ENCODE results near the gene PSME1. TPM values are rescaled to one million over a fixed set of nuclear protein-coding genes. Genes with fewer than 3 reads are reported as not detected.

PSME1 gene
- total and polyA plus RNA-seq, 2 of the 13 experiments (the other 11 are each of a cell fraction or from before 2014, with no cell fraction given): 159 to 608 TPM

DNA sequence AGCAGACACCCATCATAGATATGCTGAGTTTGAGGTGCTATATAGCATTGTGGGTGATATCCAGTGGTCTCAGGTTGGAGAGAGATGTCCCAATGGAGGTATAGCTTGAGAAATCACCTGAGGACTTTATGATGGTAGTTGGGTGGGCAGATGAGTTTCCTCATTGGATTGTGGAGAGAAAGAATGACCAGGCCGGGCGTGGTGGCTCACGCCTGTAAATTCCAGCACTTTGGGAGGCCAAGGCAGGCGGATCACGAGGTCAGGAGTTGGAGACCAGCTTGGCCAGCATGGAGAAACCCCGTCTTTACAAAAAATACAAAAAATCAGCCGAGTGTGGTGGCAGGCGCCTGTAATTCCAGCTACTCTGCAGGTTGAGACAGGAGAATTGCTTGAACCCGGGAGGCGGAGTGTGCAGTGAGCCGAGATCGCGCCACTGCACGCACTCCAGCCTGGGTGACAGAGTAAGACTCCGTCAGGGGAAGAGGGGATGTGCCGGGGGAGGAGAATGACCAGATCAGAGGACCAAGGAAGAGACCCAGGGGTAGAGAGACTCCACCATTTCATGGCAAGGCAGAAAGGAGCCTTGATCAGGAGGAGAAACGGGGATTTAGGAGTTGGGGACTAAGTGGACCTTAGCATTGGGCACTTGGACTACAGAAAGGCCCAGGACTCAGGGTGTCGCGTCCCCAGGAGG, 42.6 kb upstream of the PSME1 start (continued):
- TF ChIP-seq, protein P1, sequence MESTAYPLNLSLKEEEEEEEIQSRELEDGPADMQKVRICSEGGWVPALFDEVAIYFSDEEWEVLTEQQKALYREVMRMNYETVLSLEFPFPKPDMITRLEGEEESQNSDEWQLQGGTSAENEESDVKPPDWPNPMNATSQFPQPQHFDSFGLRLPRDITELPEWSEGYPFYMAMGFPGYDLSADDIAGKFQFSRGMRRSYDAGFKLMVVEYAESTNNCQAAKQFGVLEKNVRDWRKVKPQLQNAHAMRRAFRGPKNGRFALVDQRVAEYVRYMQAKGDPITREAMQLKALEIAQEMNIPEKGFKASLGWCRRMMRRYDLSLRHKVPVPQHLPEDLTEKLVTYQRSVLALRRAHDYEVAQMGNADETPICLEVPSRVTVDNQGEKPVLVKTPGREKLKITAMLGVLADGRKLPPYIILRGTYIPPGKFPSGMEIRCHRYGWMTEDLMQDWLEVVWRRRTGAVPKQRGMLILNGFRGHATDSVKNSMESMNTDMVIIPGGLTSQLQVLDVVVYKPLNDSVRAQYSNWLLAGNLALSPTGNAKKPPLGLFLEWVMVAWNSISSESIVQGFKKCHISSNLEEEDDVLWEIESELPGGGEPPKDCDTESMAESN (CRISPR knock-in tag; conservative IDR thresholded peaks at IDR 0.05): no peak

DNA sequence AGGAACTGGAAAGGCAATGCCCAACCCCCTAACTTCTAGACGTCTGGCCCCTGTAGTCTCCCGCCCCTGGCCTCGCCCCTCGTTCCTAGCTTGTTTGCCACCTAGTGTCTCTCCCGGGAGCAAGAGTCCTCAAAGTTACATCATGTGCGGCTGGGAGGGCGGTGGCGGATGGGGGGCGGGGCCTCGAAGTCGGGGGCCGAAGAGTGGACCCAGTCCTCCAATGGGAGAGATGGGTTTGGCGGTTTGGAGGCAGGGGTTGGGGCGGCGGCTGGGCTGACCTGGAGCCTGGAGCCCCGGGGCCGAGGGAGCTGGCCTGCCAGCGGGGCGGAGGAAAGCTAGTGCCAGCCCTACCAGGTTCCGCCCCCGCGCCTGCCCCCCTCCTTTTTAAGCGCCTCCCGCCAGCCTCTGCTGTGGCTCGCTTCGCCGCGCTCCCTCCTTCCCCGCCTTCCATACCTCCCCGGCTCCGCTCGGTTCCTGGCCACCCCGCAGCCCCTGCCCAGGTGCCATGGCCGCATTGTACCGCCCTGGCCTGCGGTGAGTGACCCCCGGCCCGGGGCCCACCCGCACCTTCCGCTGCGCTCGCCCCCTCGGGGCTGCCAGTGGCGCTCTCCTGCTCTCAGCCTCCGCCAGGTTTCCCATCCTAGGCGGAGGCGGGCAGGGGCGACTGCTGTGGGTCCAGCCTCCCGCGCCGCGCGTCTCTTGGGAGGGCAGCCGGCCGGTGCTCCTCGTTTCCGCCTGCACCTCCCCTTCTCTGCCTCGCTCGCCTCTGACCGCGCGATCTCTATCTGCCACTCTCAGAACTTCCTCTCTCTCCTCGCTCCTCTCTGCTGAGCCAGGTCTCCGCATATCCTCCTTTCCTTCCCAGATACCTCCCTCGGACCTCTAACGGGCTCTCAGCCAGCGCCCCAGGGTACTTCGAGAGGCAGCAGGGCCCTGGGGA, 41.8 kb upstream of the PSME1 start, which contains the start of gene PCK2:
Gene PCK2 (plus strand): TSS at position 411 of the 940 bp plus-strand sequence. CDS start 95 bp downstream, at position 506.
- Histone ChIP-seq H3K4me1 (ENCODE audit: insufficient read depth, low read length) (peaks cover 62% of the 10 kb centered on the region), H3K27ac (ENCODE audit: extremely low read length, insufficient read depth, low read length) (peak within 1 kb of the TSS; percentile 87), H3K9ac (ENCODE audit: insufficient read depth, low read depth, low read length) (peak within 1 kb of the TSS; percentile 99), H4K20me1 (ENCODE audit: insufficient read depth, low read length) (0 out of 2 replicates have a peak, but pooled peaks cover 4% of the 10 kb centered on the region), H3K4me3 (replicated peaks in 1 of 3; ENCODE audit: insufficient read depth in 1 of 3, low read depth in 2 of 3, low read length in 3 of 3) (peak within 1 kb of the TSS; percentile 86 to 98 (median 97)), H3K79me2 (ENCODE audit: insufficient read depth, low read length) (peaks cover 28% of the 10 kb centered on the region), H3K36me3 (replicated peaks in 1 of 2; ENCODE audit: control insufficient read depth in 1 of 2, insufficient read depth in 2 of 2, low read length in 2 of 2) (peaks cover 19 to 23% of the 10 kb centered on the region in 2 experiments), H2AFZ (ENCODE audit: low read length) (peak within 1 kb of the TSS; percentile 21), H3K9me3 (ENCODE audit: low read length) (no peaks in the 10 kb centered on the region), H3K4me2 (ENCODE audit: low read depth, low read length) (peak within 1 kb of the TSS; percentile 99), H3K27me3 (ENCODE audit: control insufficient read depth in 1 of 2, insufficient read depth in 2 of 2, low read length in 2 of 2) (peaks cover 0 to 6% of the 10 kb centered on the region in 2 experiments; a peak in 1 of 5 replicates)
- FAIRE-seq (peak; percentile 62), ATAC-seq (peak; percentile 86), DNase-seq (ENCODE audit: low spot score) (peak; percentile 99)
- ChIA-PET CTCF (ENCODE audit: low intra/inter-chr PET ratio, low total read pairs) (interaction anchor here (1.1 to 3.3 kb wide), 4 partner anchors 15 to 80 kb away, joined by 3 to 15 read pairs (median 8); no protein-coding TSS in a partner anchor), POLR2A (interaction anchor here (0.6 to 14.4 kb wide), 90 partner anchors 9 to 1505 kb away, joined by 3 to 627 read pairs (median 6); partner anchors contain the start of genes ACIN1, AJUBA, BCL2L2 and C14orf119)
- TSS peak; percentile 63 for BruUV-seq (replicated peaks)
- in situ Hi-C loops (cut with HindIII; ENCODE audit: extremely low pct_ligation_motif_present, low pct_unique_long_range_greater_than_20kb): loop anchor here (5.0 kb wide), 2 partner anchors 37 to 82 kb away; no protein-coding TSS in a partner anchor
- under 1% methylated on average over 68 of the region's 68 CpGs for WGBS (ENCODE audit: low lambda C conversion rate)
- intact Hi-C loops (cut with micrococcal nuclease; ENCODE audit: unreplicated experiment): loop anchor here (1.0 to 5.0 kb wide), 4 partner anchors 67 to 482 kb away; partner anchors contain the start of gene IRF9
- peak; percentile 97 for TF ChIP-seq SNAPC2 (CRISPR knock-in tag; IDR thresholded peaks at IDR 0.05)
- peak; percentile 57 for TF ChIP-seq GATAD1 (CRISPR knock-in tag; IDR thresholded peaks at IDR 0.05)
- TF ChIP-seq REXO4 (CRISPR knock-in tag; IDR thresholded peaks at IDR 0.05; ENCODE audit: borderline replicate concordance): no peak
- peak; percentile 95; the same call in 1 of the 2 replicates for TF ChIP-seq ZNF180 (CRISPR knock-in tag; IDR thresholded peaks at IDR 0.05; ENCODE audit: borderline replicate concordance, low read depth)
- TF ChIP-seq ATM (IDR thresholded peaks at IDR 0.05; ENCODE audit: borderline replicate concordance): no peak
- TF ChIP-seq, protein P2, sequence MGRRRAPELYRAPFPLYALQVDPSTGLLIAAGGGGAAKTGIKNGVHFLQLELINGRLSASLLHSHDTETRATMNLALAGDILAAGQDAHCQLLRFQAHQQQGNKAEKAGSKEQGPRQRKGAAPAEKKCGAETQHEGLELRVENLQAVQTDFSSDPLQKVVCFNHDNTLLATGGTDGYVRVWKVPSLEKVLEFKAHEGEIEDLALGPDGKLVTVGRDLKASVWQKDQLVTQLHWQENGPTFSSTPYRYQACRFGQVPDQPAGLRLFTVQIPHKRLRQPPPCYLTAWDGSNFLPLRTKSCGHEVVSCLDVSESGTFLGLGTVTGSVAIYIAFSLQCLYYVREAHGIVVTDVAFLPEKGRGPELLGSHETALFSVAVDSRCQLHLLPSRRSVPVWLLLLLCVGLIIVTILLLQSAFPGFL (CRISPR knock-in tag; IDR thresholded peaks at IDR 0.05): peak; percentile 95
- TF ChIP-seq, protein P3, sequence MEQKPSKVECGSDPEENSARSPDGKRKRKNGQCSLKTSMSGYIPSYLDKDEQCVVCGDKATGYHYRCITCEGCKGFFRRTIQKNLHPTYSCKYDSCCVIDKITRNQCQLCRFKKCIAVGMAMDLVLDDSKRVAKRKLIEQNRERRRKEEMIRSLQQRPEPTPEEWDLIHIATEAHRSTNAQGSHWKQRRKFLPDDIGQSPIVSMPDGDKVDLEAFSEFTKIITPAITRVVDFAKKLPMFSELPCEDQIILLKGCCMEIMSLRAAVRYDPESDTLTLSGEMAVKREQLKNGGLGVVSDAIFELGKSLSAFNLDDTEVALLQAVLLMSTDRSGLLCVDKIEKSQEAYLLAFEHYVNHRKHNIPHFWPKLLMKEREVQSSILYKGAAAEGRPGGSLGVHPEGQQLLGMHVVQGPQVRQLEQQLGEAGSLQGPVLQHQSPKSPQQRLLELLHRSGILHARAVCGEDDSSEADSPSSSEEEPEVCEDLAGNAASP (CRISPR knock-in tag; IDR thresholded peaks at IDR 0.05; ENCODE audit: borderline replicate concordance): peak; percentile 84
- TF ChIP-seq ZNF383 (CRISPR knock-in tag; IDR thresholded peaks at IDR 0.05; ENCODE audit: borderline replicate concordance): no peak
- TF ChIP-seq ZFAT (CRISPR knock-in tag; conservative IDR thresholded peaks at IDR 0.05): peak; percentile 92
- TF ChIP-seq MAZ (IDR thresholded peaks at IDR 0.05; ENCODE audit: borderline replicate concordance, low read depth, low read length): peak; percentile 94
- peak; percentile 100 for TF ChIP-seq MAZ (CRISPR knock-in tag; IDR thresholded peaks at IDR 0.05; ENCODE audit: low read depth)
- TF ChIP-seq JUN (CRISPR knock-in tag; IDR thresholded peaks at IDR 0.05): no peak
- TF ChIP-seq NFE2L2 (IDR thresholded peaks at IDR 0.05; ENCODE audit: low read length): no peak
- TF ChIP-seq RBM22 (optimal IDR thresholded peaks at IDR 0.05; ENCODE audit: low read length): peak; percentile 94

Data from HepG2 (cell line).